ENCODE results near the gene MSL1. TPM values are rescaled to one million over a fixed set of nuclear protein-coding genes. Genes with fewer than 3 reads are reported as not detected.

MSL1 gene, protein sequence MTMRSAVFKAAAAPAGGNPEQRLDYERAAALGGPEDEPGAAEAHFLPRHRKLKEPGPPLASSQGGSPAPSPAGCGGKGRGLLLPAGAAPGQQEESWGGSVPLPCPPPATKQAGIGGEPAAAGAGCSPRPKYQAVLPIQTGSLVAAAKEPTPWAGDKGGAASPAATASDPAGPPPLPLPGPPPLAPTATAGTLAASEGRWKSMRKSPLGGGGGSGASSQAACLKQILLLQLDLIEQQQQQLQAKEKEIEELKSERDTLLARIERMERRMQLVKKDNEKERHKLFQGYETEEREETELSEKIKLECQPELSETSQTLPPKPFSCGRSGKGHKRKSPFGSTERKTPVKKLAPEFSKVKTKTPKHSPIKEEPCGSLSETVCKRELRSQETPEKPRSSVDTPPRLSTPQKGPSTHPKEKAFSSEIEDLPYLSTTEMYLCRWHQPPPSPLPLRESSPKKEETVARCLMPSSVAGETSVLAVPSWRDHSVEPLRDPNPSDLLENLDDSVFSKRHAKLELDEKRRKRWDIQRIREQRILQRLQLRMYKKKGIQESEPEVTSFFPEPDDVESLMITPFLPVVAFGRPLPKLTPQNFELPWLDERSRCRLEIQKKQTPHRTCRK
- total RNA-seq, result 32.4 and 34.4 TPM in 2 replicates

DNA sequence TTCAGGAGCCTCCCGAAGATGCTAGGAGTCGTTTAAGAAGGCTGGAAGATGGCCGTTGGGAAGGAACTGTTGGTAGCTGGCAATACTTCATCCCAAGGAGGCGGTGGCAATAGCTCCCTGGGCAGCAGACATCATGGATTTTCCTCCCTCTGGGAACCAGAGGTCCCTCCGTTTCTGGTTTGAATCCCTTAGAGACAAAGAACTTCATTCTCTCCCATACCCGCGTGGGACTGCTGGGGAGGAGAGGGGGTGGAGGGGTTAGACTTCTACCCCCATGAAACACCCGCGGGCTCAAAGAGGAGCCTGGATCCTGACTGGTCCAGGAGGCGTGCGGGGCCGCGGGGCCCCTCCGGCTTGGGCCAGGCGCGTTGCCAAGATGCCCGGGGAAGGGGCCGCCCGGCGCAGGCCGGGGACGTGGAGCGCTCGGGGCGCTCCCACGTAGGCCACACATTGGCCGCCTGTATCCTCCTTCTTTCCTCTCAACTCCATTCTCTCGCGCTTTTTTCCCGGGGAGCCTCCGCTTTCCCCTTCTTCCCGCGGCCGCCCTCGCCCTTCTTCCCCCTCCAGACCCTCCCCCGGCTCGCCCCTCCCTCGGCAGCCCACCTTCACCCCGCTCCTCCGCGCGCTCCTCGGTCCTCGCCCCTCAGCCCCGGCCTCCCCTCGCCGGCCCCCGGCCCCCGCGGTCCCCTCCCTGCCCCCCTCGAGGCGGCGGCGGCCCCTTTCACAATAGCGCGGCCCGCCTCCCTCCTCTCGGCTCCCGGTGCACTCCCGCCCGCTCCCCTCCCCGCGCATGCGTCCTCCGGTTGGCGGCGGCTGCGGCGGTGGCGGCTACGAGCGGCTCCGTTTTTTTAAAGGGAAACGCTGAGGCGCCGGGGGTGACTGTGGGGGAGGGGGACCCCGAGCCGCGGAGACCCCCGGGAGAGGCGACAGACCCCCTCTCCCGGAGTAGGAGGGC lies at the start of gene MSL1:
MSL1 (plus strand) TSS at position 791 of the 955 bp plus-strand sequence. CDS start 642 bp downstream, outside the sequence.

DNA sequence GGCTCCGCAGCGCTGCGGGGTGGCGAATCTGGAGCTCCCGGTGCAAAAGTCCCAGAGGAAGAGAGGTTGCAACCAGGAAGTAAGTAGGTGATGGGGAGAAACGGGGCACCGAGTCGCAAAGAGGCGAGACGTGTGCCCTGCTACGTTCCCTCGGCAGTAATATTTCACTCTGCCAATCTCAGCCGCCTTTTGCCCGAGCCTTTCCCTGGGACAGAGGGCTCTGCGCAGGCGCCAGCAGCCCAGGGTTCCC lies 21.4 kb upstream of the MSL1 start, which contains the start of gene NR1D1:
NR1D1 (minus strand) TSS at position 171 of the 250 bp plus-strand sequence. CDS start 495 bp downstream, outside the sequence.

DNA sequence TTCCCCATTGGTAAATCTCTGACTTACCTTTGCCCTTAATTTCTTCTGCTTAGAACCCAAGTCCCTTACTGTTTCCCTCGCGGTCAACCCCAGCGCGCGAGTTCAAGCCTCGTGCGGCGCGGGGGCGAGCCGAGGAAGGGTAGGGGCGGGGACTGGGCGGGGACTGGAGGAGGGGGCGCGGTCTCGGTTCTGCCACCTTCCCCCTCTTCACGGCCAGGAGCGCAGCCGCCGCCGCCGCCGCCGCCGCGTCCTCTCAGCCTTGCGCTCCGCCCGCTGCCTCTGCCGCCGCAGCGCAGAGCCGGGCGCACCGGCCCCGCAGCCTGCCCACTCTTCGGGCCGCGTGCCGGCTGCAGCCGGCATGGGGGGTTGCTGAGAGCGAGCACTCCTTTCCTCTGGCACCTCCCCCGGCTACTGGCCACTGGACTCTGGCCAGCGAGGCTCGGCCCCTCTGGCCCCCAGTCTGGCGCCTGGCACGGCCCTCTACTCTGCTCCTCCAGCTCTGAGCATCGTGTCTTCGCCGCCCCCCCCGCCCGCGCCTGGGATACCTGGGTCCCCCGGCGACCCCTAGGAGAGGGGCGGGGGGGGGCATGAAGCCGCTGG lies 55.6 kb downstream of the MSL1 start, which contains the start of gene RAPGEFL1:
RAPGEFL1 (plus strand) TSS at position 196 of the 600 bp plus-strand sequence; CDS start at position 588, 392 bp downstream.

Other genes with a start within 250 kb of the MSL1 start
- gene GSDMB, start 203.3 kb upstream of the MSL1 start, total RNA-seq, result 0.65 and 1.1 TPM in 2 replicates
- 34.9 and 39.0 TPM in 2 replicates for gene ORMDL3, start 194.4 kb upstream of the MSL1 start, total RNA-seq
- 0.13 TPM in 1 of 2 replicates, not detected in the other for gene LRRC3C, start 194.2 kb upstream of the MSL1 start, total RNA-seq
- gene GSDMA, start 159.0 kb upstream of the MSL1 start, total RNA-seq, result not detected in 2 replicates
- 120 and 196 TPM in 2 replicates for gene PSMD3, start 141.2 kb upstream of the MSL1 start, total RNA-seq
- gene CSF3, start 106.5 kb upstream of the MSL1 start, total RNA-seq, result not detected in 2 replicates
- gene MED24, start 67.6 kb upstream of the MSL1 start, total RNA-seq, result 93.0 and 95.7 TPM in 2 replicates
- gene THRA, start 59.0 kb upstream of the MSL1 start, total RNA-seq, result 9.5 and 27.9 TPM in 2 replicates
- gene NR1D1, start 21.4 kb upstream of the MSL1 start, total RNA-seq, result 2.1 and 4.6 TPM in 2 replicates
- 24.2 and 26.6 TPM in 2 replicates for gene CASC3, start 18.6 kb downstream of the MSL1 start, total RNA-seq
- gene RAPGEFL1, start 55.5 kb downstream of the MSL1 start, total RNA-seq, result 1.8 and 3.4 TPM in 2 replicates
- gene WIPF2, start 97.3 kb downstream of the MSL1 start, total RNA-seq, result 11.2 and 12.7 TPM in 2 replicates
- 2.5 and 26.9 TPM in 2 replicates for gene CDC6, start 165.9 kb downstream of the MSL1 start, total RNA-seq
- 26.7 and 68.7 TPM in 2 replicates for gene RARA, start 187.2 kb downstream of the MSL1 start, total RNA-seq
- gene GJD3, start 242.8 kb downstream of the MSL1 start, total RNA-seq, result 0.49 and 5.2 TPM in 2 replicates

Data from mesangial cell (primary cell).